ENCODE results near the gene UQCRHL.
A peak's percentile ranks its signal among the peaks of the same experiment; 100 is the strongest.

UQCRHL gene

GRCh38 chr1:15797614-15798390 lies 9.6 kb downstream of the UQCRHL start:
- DNase-seq (ENCODE audit: low spot score): no peak

- no peak for DNase-seq (ENCODE audit: low spot score)
Measured at GRCh38 chr1:15796086-15796462, 11.4 kb downstream of the UQCRHL start.

GRCh38 chr1:15788624-15789301 lies 18.7 kb downstream of the UQCRHL start:
- no peak for DNase-seq (ENCODE audit: low spot score)

GRCh38 chr1:15786581-15786980 lies 20.9 kb downstream of the UQCRHL start:
- DNase-seq (ENCODE audit: low spot score): no peak

- no peak for DNase-seq (ENCODE audit: low spot score)
Measured at GRCh38 chr1:15785683-15786082, 21.8 kb downstream of the UQCRHL start.

GRCh38 chr1:15777909-15778707 lies 29.3 kb downstream of the UQCRHL start:
- no peak for DNase-seq (ENCODE audit: low spot score)

GRCh38 chr1:15775706-15776105 lies 31.7 kb downstream of the UQCRHL start:
- no peak for DNase-seq (ENCODE audit: low spot score)

- DNase-seq (ENCODE audit: low spot score): no peak
Measured at GRCh38 chr1:15771836-15772515, 35.5 kb downstream of the UQCRHL start.

GRCh38 chr1:15770313-15770962 lies 37.0 kb downstream of the UQCRHL start:
- DNase-seq (ENCODE audit: low spot score): no peak

GRCh38 chr1:15768388-15768787 lies 39.1 kb downstream of the UQCRHL start:
- no peak for DNase-seq (ENCODE audit: low spot score)

GRCh38 chr1:15767941-15768340 lies 39.5 kb downstream of the UQCRHL start:
- DNase-seq (ENCODE audit: low spot score): no peak

GRCh38 chr1:15765495-15766194 lies 41.8 kb downstream of the UQCRHL start:
- DNase-seq (ENCODE audit: low spot score): no peak

- no peak for DNase-seq (ENCODE audit: low spot score)
Measured at GRCh38 chr1:15764890-15765289, 42.6 kb downstream of the UQCRHL start.

- DNase-seq (ENCODE audit: low spot score): no peak
Measured at GRCh38 chr1:15764269-15764764, 43.1 kb downstream of the UQCRHL start.

- no peak for DNase-seq (ENCODE audit: low spot score)
Measured at GRCh38 chr1:15762546-15762945, 44.9 kb downstream of the UQCRHL start.

GRCh38 chr1:15761366-15762128 lies 45.9 kb downstream of the UQCRHL start:
- DNase-seq (ENCODE audit: low spot score): no peak

- DNase-seq (ENCODE audit: low spot score): peak; percentile 95
Measured at GRCh38 chr1:15760520-15761211, 46.8 kb downstream of the UQCRHL start.

- DNase-seq (ENCODE audit: low spot score): peak; percentile 69
Measured at GRCh38 chr1:15758953-15759661, 48.3 kb downstream of the UQCRHL start.

All from hepatic stellate cell (primary cell).